IMR-90 (cell line): ENCODE data around the gene CACNA2D3. TPM values are rescaled to one million over a fixed set of nuclear protein-coding genes. Genes with fewer than 3 reads are reported as not detected.

ENCODE experiments used
- ATAC-seq: fragments of 200-7000 bp; cut with Tn5 transposase; 2 replicates; pipeline ENCODE4 v1.9.1; 2020; ENCODE audit warnings: low read depth, mild to moderate bottlenecking, moderate library complexity
- BruUV-seq: library from RNA; stranded (reverse); fragments of 400-500 nt; replicated peaks from 2 replicates; lab custom pipeline; 2021; lab: Mats Ljungman, UMichigan
- CTCF ChIA-PET: fragments of 300-600 bp; formaldehyde crosslinking; extraction: SDS; loops from one replicate; lab custom pipeline; 2021; ENCODE audit warnings: antibody characterized with exemption; lab: Yijun Ruan, JAX
- POLR2A ChIA-PET: fragments of 300-600 bp; sonication (Branson Sonifier 250); formaldehyde crosslinking; loops from one replicate; lab custom pipeline; 2022; ENCODE audit warnings: antibody characterized with exemption; ENCODE audit not compliant: unreplicated experiment; lab: Charles Lee
- DNase-seq: peaks from one replicate; pipeline ENCODE4 v3.0.0; 2013
- H2AFZ ChIP-seq: replicated peaks from 2 replicates; pipeline ENCODE3; 2013; ENCODE audit warnings: low read length, mild to moderate bottlenecking; ENCODE audit not compliant: poor library complexity
- H2AK5ac ChIP-seq: 2 replicates; pipeline ENCODE4 v1.6.1; 2013; ENCODE audit warnings: low read depth, low read length, inconsistent platforms
- H2AK9ac ChIP-seq: replicated peaks from 2 replicates; pipeline ENCODE3; 2013; ENCODE audit warnings: mild to moderate bottlenecking, low read depth, low read length, moderate library complexity; ENCODE audit not compliant: poor library complexity
- H2BK120ac ChIP-seq: 2 replicates; pipeline ENCODE4 v1.6.1; 2013; ENCODE audit warnings: low read depth, low read length, inconsistent platforms
- H2BK15ac ChIP-seq: 3 replicates; pipeline ENCODE4 v1.6.1; 2013; ENCODE audit warnings: low read depth, low read length, inconsistent platforms
- H2BK20ac ChIP-seq: 2 replicates; pipeline ENCODE4 v1.6.1; 2013; ENCODE audit warnings: low read depth, mild to moderate bottlenecking, inconsistent platforms, low read length, moderate library complexity
- H2BK5ac ChIP-seq: 2 replicates; pipeline ENCODE4 v1.6.1; 2013; ENCODE audit warnings: mild to moderate bottlenecking, low read depth, low read length, inconsistent platforms; ENCODE audit not compliant: poor library complexity, severe bottlenecking
- H3K14ac ChIP-seq: replicated peaks from 2 replicates; pipeline ENCODE4 v1.6.1; 2013; ENCODE audit warnings: low read depth, low read length, inconsistent platforms
- H3K18ac ChIP-seq: 2 replicates; pipeline ENCODE4 v1.6.1; 2013; ENCODE audit warnings: low read depth, low read length, control low read depth
- H3K23ac ChIP-seq: 2 replicates; pipeline ENCODE4 v1.6.1; 2013; ENCODE audit warnings: low read depth, low read length, inconsistent platforms
- H3K27ac ChIP-seq: 2 replicates; pipeline ENCODE4 v1.5.1; 2013; ENCODE audit warnings: mild to moderate bottlenecking, control low read depth, low read length; ENCODE audit not compliant: insufficient read depth
- H3K27me3 ChIP-seq: 2 replicates; pipeline ENCODE4 v1.6.1; 2013; ENCODE audit warnings: low read length; ENCODE audit not compliant: control insufficient read depth, insufficient read depth
- H3K36me3 ChIP-seq: 2 replicates; pipeline ENCODE4 v1.6.1; 2013; ENCODE audit warnings: low read length, mixed read lengths; ENCODE audit not compliant: control insufficient read depth, insufficient read depth
- H3K4ac ChIP-seq: 2 replicates; pipeline ENCODE4 v1.6.1; 2013; ENCODE audit warnings: low read depth, low read length, inconsistent platforms
- H3K4me1 ChIP-seq: 2 replicates; pipeline ENCODE4 v1.6.1; 2013; ENCODE audit warnings: low read length, mixed read lengths; ENCODE audit not compliant: control insufficient read depth, insufficient read depth
- H3K4me2 ChIP-seq: 2 replicates; pipeline ENCODE4 v1.6.1; 2013; ENCODE audit warnings: low read depth, mild to moderate bottlenecking, control low read depth, low read length, moderate library complexity
- H3K4me3 ChIP-seq: 2 replicates; pipeline ENCODE4 v1.5.1; 2013; ENCODE audit warnings: low read depth, mild to moderate bottlenecking, control low read depth, low read length, moderate library complexity; ENCODE audit not compliant: insufficient read depth
- H3K56ac ChIP-seq: 2 replicates; pipeline ENCODE4 v1.6.1; 2013; ENCODE audit warnings: low read length, inconsistent platforms; ENCODE audit not compliant: insufficient read depth; ENCODE audit errors: extremely low read depth
- H3K79me1 ChIP-seq, 2 experiments: 2 replicates each; pipeline ENCODE4 v1.6.1; 2013; ENCODE audit warnings: low read length in 2 of 2, inconsistent platforms in 1 of 2, low read depth in 1 of 2
- H3K9ac ChIP-seq: 2 replicates; pipeline ENCODE4 v1.6.1; 2013; ENCODE audit warnings: low read depth, low read length, control low read depth
- H3K9me1 ChIP-seq: 2 replicates; pipeline ENCODE4 v1.6.1; 2013; ENCODE audit warnings: low read length, inconsistent platforms; ENCODE audit not compliant: insufficient read depth
- H3K9me3 ChIP-seq: 2 replicates; pipeline ENCODE4 v1.6.1; 2013; ENCODE audit warnings: low read length; ENCODE audit not compliant: control insufficient read depth, insufficient read depth
- H4K20me1 ChIP-seq: 2 replicates; pipeline ENCODE4 v1.6.1; 2013; ENCODE audit warnings: low read length, inconsistent platforms; ENCODE audit not compliant: insufficient read depth
- H4K5ac ChIP-seq: 2 replicates; pipeline ENCODE4 v1.6.1; 2013; ENCODE audit warnings: mild to moderate bottlenecking, low read depth, low read length, control low read depth
- H4K8ac ChIP-seq, 2 experiments: 2 replicates each; pipeline ENCODE4 v1.6.1; 2013; ENCODE audit warnings: low read depth in 2 of 2, low read length in 2 of 2, control low read depth in 1 of 2, inconsistent platforms in 1 of 2
- H4K91ac ChIP-seq: 2 replicates; pipeline ENCODE4 v1.6.1; 2013; ENCODE audit warnings: low read depth, low read length, inconsistent platforms; ENCODE audit not compliant: insufficient read depth
- BHLHE40 ChIP-seq: fragments of 150-350 bp; IDR thresholded peaks from 2 replicates; pipeline ENCODE4 v1.6.1; 2016; ENCODE audit warnings: mild to moderate bottlenecking, low read depth, low read length
- CEBPB ChIP-seq: IDR thresholded peaks from 2 replicates; pipeline ENCODE4 v1.6.1; 2012; ENCODE audit warnings: low read depth, low read length, improper control_type of control experiment
- CHD1 ChIP-seq: IDR thresholded peaks from 2 replicates; pipeline ENCODE4 v1.6.1; 2012; ENCODE audit warnings: low read depth, low read length, improper control_type of control experiment
- FOS ChIP-seq: fragments of 150-350 bp; IDR thresholded peaks from 2 replicates; pipeline ENCODE4 v1.6.1; 2016; ENCODE audit warnings: low read depth, low read length
- MAFK ChIP-seq: IDR thresholded peaks from 2 replicates; pipeline ENCODE4 v1.6.1; 2012; ENCODE audit warnings: low read depth, low read length, improper control_type of control experiment
- MAZ ChIP-seq: IDR thresholded peaks from 2 replicates; pipeline ENCODE4 v1.6.1; 2012; ENCODE audit warnings: low read depth, mild to moderate bottlenecking, low read length, improper control_type of control experiment, moderate library complexity, borderline replicate concordance
- MXI1 ChIP-seq: IDR thresholded peaks from 2 replicates; pipeline ENCODE4 v1.6.1; 2012; ENCODE audit warnings: low read depth, mild to moderate bottlenecking, low read length, moderate library complexity, borderline replicate concordance
- POLR2A ChIP-seq: IDR thresholded peaks from 2 replicates; pipeline ENCODE4 v1.6.1; 2012; ENCODE audit warnings: mild to moderate bottlenecking, low read depth, low read length
- RAD21 ChIP-seq: IDR thresholded peaks from 2 replicates; pipeline ENCODE4 v1.6.1; 2012; ENCODE audit warnings: low read length, improper control_type of control experiment
- RCOR1 ChIP-seq: IDR thresholded peaks from 2 replicates; pipeline ENCODE4 v1.6.1; 2012; ENCODE audit warnings: mild to moderate bottlenecking, low read length, improper control_type of control experiment; ENCODE audit not compliant: insufficient replicate concordance
- RFX5 ChIP-seq: IDR thresholded peaks from 2 replicates; pipeline ENCODE4 v1.8.0; 2012; ENCODE audit warnings: low read depth, mild to moderate bottlenecking, low read length, moderate library complexity
- SMC3 ChIP-seq: fragments of 150-350 bp; IDR thresholded peaks from 2 replicates; pipeline ENCODE4 v1.6.1; 2016; ENCODE audit warnings: low read depth, mild to moderate bottlenecking, antibody characterized with exemption, low read length, moderate library complexity
- WGBS, 2 experiments: methylation state at CpG; one replicate each; pipeline versions ENCODE4 v1.1.5 to v1.1.7; 2013; ENCODE audit warnings: missing lambda C conversion rate in 2 of 2; ENCODE audit not compliant: insufficient read length in 1 of 2; ENCODE audit errors: extremely low coverage in 2 of 2; 5-methylcytosine and 5-hydroxymethylcytosine counted together
- dilution Hi-C: fragments of 300-500 bp; cut with HindIII; formaldehyde crosslinking; loops from one replicate; pipeline ENCODE4 v1.14.3; 2018; ENCODE audit warnings: low sequenced_read_pairs; ENCODE audit not compliant: unreplicated experiment
- in situ Hi-C: fragments of 300-500 bp; cut with MboI; formaldehyde crosslinking; loops from 3 replicates; pipeline ENCODE4 v1.14.3; 2019; ENCODE audit warnings: low sequenced_read_pairs, inconsistent platforms, mixed read lengths
- intact Hi-C: fragments of 100-400 bp; cut with micrococcal nuclease; formaldehyde crosslinking; loops from 2 replicates; pipeline ENCODE4 v1.10.0; 2022
- polyA plus RNA-seq, 3 experiments: library from polyadenylated mRNA; depleted of rRNA; stranded (reverse); fragments of >200 nt; gene quantifications; 2 replicates each; pipeline ENCODE4 v1.2.3, GENCODE V29; 2012; ENCODE audit warnings: low replicate concordance in 1 of 3
- total RNA-seq: library from RNA; depleted of rRNA; stranded (reverse); fragments of >200 nt; gene quantifications from 2 replicates; pipeline ENCODE4 v1.2.3, GENCODE V29; 2012
- TF ChIP-seq, protein P1 (sequence below): fragments of 150-350 bp; IDR thresholded peaks from 2 replicates; pipeline ENCODE4 v1.6.1; 2016; ENCODE audit warnings: low read depth, mild to moderate bottlenecking, low read length, moderate library complexity, borderline replicate concordance
- TF ChIP-seq, protein P2 (sequence below): conservative IDR thresholded peaks from 2 replicates; pipeline ENCODE4 v1.5.1; 2012; ENCODE audit warnings: mild to moderate bottlenecking, low read depth, low read length, improper control_type of control experiment
- TF ChIP-seq, protein P3 (sequence below): fragments of 150-350 bp; IDR thresholded peaks from 2 replicates; pipeline ENCODE4 v1.6.1; 2017; ENCODE audit warnings: mild to moderate bottlenecking, antibody characterized with exemption, low read length, low read depth

CACNA2D3 gene
- total and polyA plus RNA-seq, 2 of the 4 experiments (the other 2 are of a cell fraction), result 0.36 to 0.41 TPM

DNA sequence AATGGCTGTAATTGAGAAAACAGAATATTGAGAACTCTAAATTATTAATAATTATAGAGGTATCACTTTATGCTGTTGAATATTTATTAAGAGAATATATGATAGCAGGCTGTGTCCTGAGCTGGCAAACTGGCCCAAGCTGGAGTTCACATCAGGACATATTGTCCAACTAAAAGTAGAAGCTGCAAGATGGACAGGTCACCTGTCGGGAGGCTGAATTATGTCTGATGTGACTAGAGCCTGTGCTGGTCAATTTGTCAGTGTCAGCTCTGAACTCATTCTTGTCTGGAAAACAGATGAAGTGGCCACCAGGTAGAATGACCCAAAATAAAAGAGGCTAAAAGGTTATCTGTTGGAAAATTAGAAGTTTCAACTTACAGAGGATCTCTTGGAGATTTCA lies 413.3 kb downstream of the CACNA2D3 start:
- no peak overlapping the region for H2BK20ac ChIP-seq

More for the DNA sequence above, 413.3 kb downstream of the CACNA2D3 start:
- Histone ChIP-seq H3K56ac (no peak overlapping the region), H3K36me3 (no peaks in the 10 kb centered on the region), H3K4me2 (no peak overlapping the region), H2BK15ac (no peak overlapping the region), H4K5ac (no peak overlapping the region), H3K18ac (no peak overlapping the region), H3K27ac (no peak overlapping the region), H3K4me3 (no peak overlapping the region), H4K20me1 (no peaks in the 10 kb centered on the region), H3K4me1 (no peaks in the 10 kb centered on the region), H2BK120ac (no peak overlapping the region), H2AK5ac (no peak overlapping the region), H3K23ac (no peak overlapping the region), H3K9me1 (no peaks in the 10 kb centered on the region), H3K79me1 (no peaks in the 10 kb centered on the region), H3K9ac (no peak overlapping the region), H4K91ac (no peak overlapping the region), H3K9me3 (peaks cover 5% of the 10 kb centered on the region), H3K27me3 (no peaks in the 10 kb centered on the region), H4K8ac (no peak overlapping the region), H2AK9ac (no peak overlapping the region), H3K14ac (no peak overlapping the region), H3K4ac (no peak overlapping the region), H2BK5ac (no peak overlapping the region), H2AFZ (no peak overlapping the region)
- TF ChIP-seq, protein P1, sequence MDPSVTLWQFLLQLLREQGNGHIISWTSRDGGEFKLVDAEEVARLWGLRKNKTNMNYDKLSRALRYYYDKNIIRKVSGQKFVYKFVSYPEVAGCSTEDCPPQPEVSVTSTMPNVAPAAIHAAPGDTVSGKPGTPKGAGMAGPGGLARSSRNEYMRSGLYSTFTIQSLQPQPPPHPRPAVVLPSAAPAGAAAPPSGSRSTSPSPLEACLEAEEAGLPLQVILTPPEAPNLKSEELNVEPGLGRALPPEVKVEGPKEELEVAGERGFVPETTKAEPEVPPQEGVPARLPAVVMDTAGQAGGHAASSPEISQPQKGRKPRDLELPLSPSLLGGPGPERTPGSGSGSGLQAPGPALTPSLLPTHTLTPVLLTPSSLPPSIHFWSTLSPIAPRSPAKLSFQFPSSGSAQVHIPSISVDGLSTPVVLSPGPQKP, result no peak
- TF ChIP-seq SMC3, result no peak
- TF ChIP-seq RFX5, result no peak
- TF ChIP-seq, protein P2, sequence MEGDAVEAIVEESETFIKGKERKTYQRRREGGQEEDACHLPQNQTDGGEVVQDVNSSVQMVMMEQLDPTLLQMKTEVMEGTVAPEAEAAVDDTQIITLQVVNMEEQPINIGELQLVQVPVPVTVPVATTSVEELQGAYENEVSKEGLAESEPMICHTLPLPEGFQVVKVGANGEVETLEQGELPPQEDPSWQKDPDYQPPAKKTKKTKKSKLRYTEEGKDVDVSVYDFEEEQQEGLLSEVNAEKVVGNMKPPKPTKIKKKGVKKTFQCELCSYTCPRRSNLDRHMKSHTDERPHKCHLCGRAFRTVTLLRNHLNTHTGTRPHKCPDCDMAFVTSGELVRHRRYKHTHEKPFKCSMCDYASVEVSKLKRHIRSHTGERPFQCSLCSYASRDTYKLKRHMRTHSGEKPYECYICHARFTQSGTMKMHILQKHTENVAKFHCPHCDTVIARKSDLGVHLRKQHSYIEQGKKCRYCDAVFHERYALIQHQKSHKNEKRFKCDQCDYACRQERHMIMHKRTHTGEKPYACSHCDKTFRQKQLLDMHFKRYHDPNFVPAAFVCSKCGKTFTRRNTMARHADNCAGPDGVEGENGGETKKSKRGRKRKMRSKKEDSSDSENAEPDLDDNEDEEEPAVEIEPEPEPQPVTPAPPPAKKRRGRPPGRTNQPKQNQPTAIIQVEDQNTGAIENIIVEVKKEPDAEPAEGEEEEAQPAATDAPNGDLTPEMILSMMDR, result no peak
- no peak for TF ChIP-seq POLR2A
- no peak for TF ChIP-seq RCOR1
- no peak for TF ChIP-seq BHLHE40
- TF ChIP-seq, protein P3, sequence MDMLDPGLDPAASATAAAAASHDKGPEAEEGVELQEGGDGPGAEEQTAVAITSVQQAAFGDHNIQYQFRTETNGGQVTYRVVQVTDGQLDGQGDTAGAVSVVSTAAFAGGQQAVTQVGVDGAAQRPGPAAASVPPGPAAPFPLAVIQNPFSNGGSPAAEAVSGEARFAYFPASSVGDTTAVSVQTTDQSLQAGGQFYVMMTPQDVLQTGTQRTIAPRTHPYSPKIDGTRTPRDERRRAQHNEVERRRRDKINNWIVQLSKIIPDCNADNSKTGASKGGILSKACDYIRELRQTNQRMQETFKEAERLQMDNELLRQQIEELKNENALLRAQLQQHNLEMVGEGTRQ, result no peak
- no peak for TF ChIP-seq CEBPB
- no peak for TF ChIP-seq RAD21
- no peak for TF ChIP-seq MAZ
- no peak for TF ChIP-seq MXI1
- no peak for TF ChIP-seq MAFK
- TF ChIP-seq FOS, result no peak
- TF ChIP-seq CHD1, result no peak
- 60% methylated on average over 1 of the region's 1 CpG; no CpG with 5 or more reads in 1 of the 2 experiments for WGBS, 2 experiments
- ATAC-seq (no peak), DNase-seq (no peak)
- dilution Hi-C loops (no loop called here), intact Hi-C loops (no loop called here), in situ Hi-C loops (no loop called here)
- ChIA-PET CTCF (no interaction called here), POLR2A (no interaction called here)
- BruUV-seq, result no TSS peak
